IMR-90 (cell line): Measurements from ENCODE around the gene AFDN. TPM values are rescaled to one million over a fixed set of nuclear protein-coding genes. Genes with fewer than 3 reads are reported as not detected.

ENCODE experiments used
- ATAC-seq: fragments of 200-7000 bp; cut with Tn5 transposase; 2 replicates; pipeline ENCODE4 v1.9.1; 2020; ENCODE audit warnings: low read depth, mild to moderate bottlenecking, moderate library complexity
- BruUV-seq: library from RNA; stranded (reverse); fragments of 400-500 nt; replicated peaks from 2 replicates; lab custom pipeline; 2021; lab: Mats Ljungman, UMichigan
- CTCF ChIA-PET: fragments of 300-600 bp; formaldehyde crosslinking; extraction: SDS; loops from one replicate; lab custom pipeline; 2021; ENCODE audit warnings: antibody characterized with exemption; lab: Yijun Ruan, JAX
- POLR2A ChIA-PET: fragments of 300-600 bp; sonication (Branson Sonifier 250); formaldehyde crosslinking; loops from one replicate; lab custom pipeline; 2022; ENCODE audit warnings: antibody characterized with exemption; ENCODE audit not compliant: unreplicated experiment; lab: Charles Lee
- DNase-seq: peaks from one replicate; pipeline ENCODE4 v3.0.0; 2013
- H2AFZ ChIP-seq: replicated peaks from 2 replicates; pipeline ENCODE3; 2013; ENCODE audit warnings: low read length, mild to moderate bottlenecking; ENCODE audit not compliant: poor library complexity
- H2AK5ac ChIP-seq: 2 replicates; pipeline ENCODE4 v1.6.1; 2013; ENCODE audit warnings: low read depth, low read length, inconsistent platforms
- H2AK9ac ChIP-seq: replicated peaks from 2 replicates; pipeline ENCODE3; 2013; ENCODE audit warnings: mild to moderate bottlenecking, low read depth, low read length, moderate library complexity; ENCODE audit not compliant: poor library complexity
- H2BK120ac ChIP-seq: 2 replicates; pipeline ENCODE4 v1.6.1; 2013; ENCODE audit warnings: low read depth, low read length, inconsistent platforms
- H2BK15ac ChIP-seq: 3 replicates; pipeline ENCODE4 v1.6.1; 2013; ENCODE audit warnings: low read depth, low read length, inconsistent platforms
- H2BK20ac ChIP-seq: 2 replicates; pipeline ENCODE4 v1.6.1; 2013; ENCODE audit warnings: low read depth, mild to moderate bottlenecking, inconsistent platforms, low read length, moderate library complexity
- H2BK5ac ChIP-seq: 2 replicates; pipeline ENCODE4 v1.6.1; 2013; ENCODE audit warnings: mild to moderate bottlenecking, low read depth, low read length, inconsistent platforms; ENCODE audit not compliant: poor library complexity, severe bottlenecking
- H3K14ac ChIP-seq: replicated peaks from 2 replicates; pipeline ENCODE4 v1.6.1; 2013; ENCODE audit warnings: low read depth, low read length, inconsistent platforms
- H3K18ac ChIP-seq: 2 replicates; pipeline ENCODE4 v1.6.1; 2013; ENCODE audit warnings: low read depth, low read length, control low read depth
- H3K23ac ChIP-seq: 2 replicates; pipeline ENCODE4 v1.6.1; 2013; ENCODE audit warnings: low read depth, low read length, inconsistent platforms
- H3K27ac ChIP-seq: 2 replicates; pipeline ENCODE4 v1.5.1; 2013; ENCODE audit warnings: mild to moderate bottlenecking, control low read depth, low read length; ENCODE audit not compliant: insufficient read depth
- H3K27me3 ChIP-seq: 2 replicates; pipeline ENCODE4 v1.6.1; 2013; ENCODE audit warnings: low read length; ENCODE audit not compliant: control insufficient read depth, insufficient read depth
- H3K36me3 ChIP-seq: 2 replicates; pipeline ENCODE4 v1.6.1; 2013; ENCODE audit warnings: low read length, mixed read lengths; ENCODE audit not compliant: control insufficient read depth, insufficient read depth
- H3K4ac ChIP-seq: 2 replicates; pipeline ENCODE4 v1.6.1; 2013; ENCODE audit warnings: low read depth, low read length, inconsistent platforms
- H3K4me1 ChIP-seq: 2 replicates; pipeline ENCODE4 v1.6.1; 2013; ENCODE audit warnings: low read length, mixed read lengths; ENCODE audit not compliant: control insufficient read depth, insufficient read depth
- H3K4me2 ChIP-seq: 2 replicates; pipeline ENCODE4 v1.6.1; 2013; ENCODE audit warnings: low read depth, mild to moderate bottlenecking, control low read depth, low read length, moderate library complexity
- H3K4me3 ChIP-seq: 2 replicates; pipeline ENCODE4 v1.5.1; 2013; ENCODE audit warnings: low read depth, mild to moderate bottlenecking, control low read depth, low read length, moderate library complexity; ENCODE audit not compliant: insufficient read depth
- H3K56ac ChIP-seq: 2 replicates; pipeline ENCODE4 v1.6.1; 2013; ENCODE audit warnings: low read length, inconsistent platforms; ENCODE audit not compliant: insufficient read depth; ENCODE audit errors: extremely low read depth
- H3K79me1 ChIP-seq, 2 experiments: 2 replicates each; pipeline ENCODE4 v1.6.1; 2013; ENCODE audit warnings: low read length in 2 of 2, inconsistent platforms in 1 of 2, low read depth in 1 of 2
- H3K9ac ChIP-seq: 2 replicates; pipeline ENCODE4 v1.6.1; 2013; ENCODE audit warnings: low read depth, low read length, control low read depth
- H3K9me1 ChIP-seq: 2 replicates; pipeline ENCODE4 v1.6.1; 2013; ENCODE audit warnings: low read length, inconsistent platforms; ENCODE audit not compliant: insufficient read depth
- H3K9me3 ChIP-seq: 2 replicates; pipeline ENCODE4 v1.6.1; 2013; ENCODE audit warnings: low read length; ENCODE audit not compliant: control insufficient read depth, insufficient read depth
- H4K20me1 ChIP-seq: 2 replicates; pipeline ENCODE4 v1.6.1; 2013; ENCODE audit warnings: low read length, inconsistent platforms; ENCODE audit not compliant: insufficient read depth
- H4K5ac ChIP-seq: 2 replicates; pipeline ENCODE4 v1.6.1; 2013; ENCODE audit warnings: mild to moderate bottlenecking, low read depth, low read length, control low read depth
- H4K8ac ChIP-seq, 2 experiments: 2 replicates each; pipeline ENCODE4 v1.6.1; 2013; ENCODE audit warnings: low read depth in 2 of 2, low read length in 2 of 2, control low read depth in 1 of 2, inconsistent platforms in 1 of 2
- H4K91ac ChIP-seq: 2 replicates; pipeline ENCODE4 v1.6.1; 2013; ENCODE audit warnings: low read depth, low read length, inconsistent platforms; ENCODE audit not compliant: insufficient read depth
- BHLHE40 ChIP-seq: fragments of 150-350 bp; IDR thresholded peaks from 2 replicates; pipeline ENCODE4 v1.6.1; 2016; ENCODE audit warnings: mild to moderate bottlenecking, low read depth, low read length
- CHD1 ChIP-seq: IDR thresholded peaks from 2 replicates; pipeline ENCODE4 v1.6.1; 2012; ENCODE audit warnings: low read depth, low read length, improper control_type of control experiment
- FOS ChIP-seq: fragments of 150-350 bp; IDR thresholded peaks from 2 replicates; pipeline ENCODE4 v1.6.1; 2016; ENCODE audit warnings: low read depth, low read length
- MAFK ChIP-seq: IDR thresholded peaks from 2 replicates; pipeline ENCODE4 v1.6.1; 2012; ENCODE audit warnings: low read depth, low read length, improper control_type of control experiment
- NFE2L2 ChIP-seq: fragments of 150-350 bp; IDR thresholded peaks from 2 replicates; pipeline ENCODE4 v1.6.1; 2016; ENCODE audit warnings: low read depth, mild to moderate bottlenecking, low read length
- POLR2A ChIP-seq: IDR thresholded peaks from 2 replicates; pipeline ENCODE4 v1.6.1; 2012; ENCODE audit warnings: mild to moderate bottlenecking, low read depth, low read length
- RAD21 ChIP-seq: IDR thresholded peaks from 2 replicates; pipeline ENCODE4 v1.6.1; 2012; ENCODE audit warnings: low read length, improper control_type of control experiment
- RCOR1 ChIP-seq: IDR thresholded peaks from 2 replicates; pipeline ENCODE4 v1.6.1; 2012; ENCODE audit warnings: mild to moderate bottlenecking, low read length, improper control_type of control experiment; ENCODE audit not compliant: insufficient replicate concordance
- RFX5 ChIP-seq: IDR thresholded peaks from 2 replicates; pipeline ENCODE4 v1.8.0; 2012; ENCODE audit warnings: low read depth, mild to moderate bottlenecking, low read length, moderate library complexity
- SMC3 ChIP-seq: fragments of 150-350 bp; IDR thresholded peaks from 2 replicates; pipeline ENCODE4 v1.6.1; 2016; ENCODE audit warnings: low read depth, mild to moderate bottlenecking, antibody characterized with exemption, low read length, moderate library complexity
- WGBS, 2 experiments: methylation state at CpG; one replicate each; pipeline versions ENCODE4 v1.1.5 to v1.1.7; 2013; ENCODE audit warnings: missing lambda C conversion rate in 2 of 2; ENCODE audit not compliant: insufficient read length in 1 of 2; ENCODE audit errors: extremely low coverage in 2 of 2; 5-methylcytosine and 5-hydroxymethylcytosine counted together
- dilution Hi-C: fragments of 300-500 bp; cut with HindIII; formaldehyde crosslinking; loops from one replicate; pipeline ENCODE4 v1.14.3; 2018; ENCODE audit warnings: low sequenced_read_pairs; ENCODE audit not compliant: unreplicated experiment
- in situ Hi-C: fragments of 300-500 bp; cut with MboI; formaldehyde crosslinking; loops from 3 replicates; pipeline ENCODE4 v1.14.3; 2019; ENCODE audit warnings: low sequenced_read_pairs, inconsistent platforms, mixed read lengths
- intact Hi-C: fragments of 100-400 bp; cut with micrococcal nuclease; formaldehyde crosslinking; loops from 2 replicates; pipeline ENCODE4 v1.10.0; 2022
- polyA plus RNA-seq, 3 experiments: library from polyadenylated mRNA; depleted of rRNA; stranded (reverse); fragments of >200 nt; gene quantifications; 2 replicates each; pipeline ENCODE4 v1.2.3, GENCODE V29; 2012; ENCODE audit warnings: low replicate concordance in 1 of 3
- total RNA-seq: library from RNA; depleted of rRNA; stranded (reverse); fragments of >200 nt; gene quantifications from 2 replicates; pipeline ENCODE4 v1.2.3, GENCODE V29; 2012
- TF ChIP-seq, protein P1 (sequence below): fragments of 150-350 bp; IDR thresholded peaks from 2 replicates; pipeline ENCODE4 v1.6.1; 2016; ENCODE audit warnings: low read depth, mild to moderate bottlenecking, low read length, moderate library complexity, borderline replicate concordance
- TF ChIP-seq, protein P2 (sequence below): conservative IDR thresholded peaks from 2 replicates; pipeline ENCODE4 v1.5.1; 2012; ENCODE audit warnings: mild to moderate bottlenecking, low read depth, low read length, improper control_type of control experiment

The AFDN gene
- total and polyA plus RNA-seq, 2 of the 4 experiments (the other 2 are of a cell fraction), result 11.6 to 20.8 TPM

DNA sequence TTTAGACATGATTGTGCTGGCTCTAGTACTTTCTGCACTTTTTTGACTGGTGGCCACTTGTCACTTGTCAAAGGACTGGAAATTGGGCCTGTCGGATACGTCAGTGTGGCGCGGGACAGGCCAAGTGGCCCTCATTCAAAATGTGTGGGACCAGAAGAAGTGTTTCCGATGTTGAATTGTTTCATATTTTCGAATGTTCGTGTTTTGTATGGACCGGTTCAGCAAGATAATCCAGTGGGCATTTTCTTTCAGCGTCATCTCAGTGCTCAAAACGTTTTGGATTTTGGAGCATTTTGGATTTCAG lies 174.3 kb downstream of the AFDN start:
- no TSS peak for BruUV-seq
- WGBS, 2 experiments, result 96% methylated on average over 4 of the region's 10 CpGs; no CpG with 5 or more reads in 1 of the 2 experiments
- DNase-seq (no peak), ATAC-seq (no peak)
- Histone ChIP-seq H4K20me1 (no peaks in the 10 kb centered on the region), H3K56ac (no peak overlapping the region), H2BK5ac (no peak overlapping the region), H2BK120ac (no peak overlapping the region), H3K4me2 (no peak overlapping the region), H3K23ac (no peak overlapping the region), H3K18ac (no peak overlapping the region), H3K36me3 (no peaks in the 10 kb centered on the region), H2BK15ac (no peak overlapping the region), H4K5ac (no peak overlapping the region), H2BK20ac (no peak overlapping the region), H2AK9ac (no peak overlapping the region), H4K8ac (no peak overlapping the region), H3K27me3 (peaks cover 23% of the 10 kb centered on the region), H3K4me3 (no peak overlapping the region), H3K14ac (no peak overlapping the region), H3K27ac (no peak overlapping the region), H3K9me1 (peaks cover 3% of the 10 kb centered on the region; the same call in 1 of the 2 replicates), H3K79me1 (no peaks in the 10 kb centered on the region), H3K4me1 (no peaks in the 10 kb centered on the region; the same call in 1 of the 2 replicates), H2AK5ac (no peak overlapping the region), H3K9me3 (no peaks in the 10 kb centered on the region), H4K91ac (no peak overlapping the region), H2AFZ (no peak overlapping the region), H3K9ac (no peak overlapping the region), H3K4ac (no peak overlapping the region)
- intact Hi-C loops (no loop called here), dilution Hi-C loops (no loop called here), in situ Hi-C loops (no loop called here)
- ChIA-PET CTCF (no interaction called here), POLR2A (no interaction called here)
- TF ChIP-seq RCOR1 (no peak), NFE2L2 (no peak), RFX5 (no peak), BHLHE40 (no peak), CHD1 (no peak), POLR2A (no peak), RAD21 (no peak), FOS (no peak), MAFK (no peak), SMC3 (no peak)
- TF ChIP-seq, protein P1, sequence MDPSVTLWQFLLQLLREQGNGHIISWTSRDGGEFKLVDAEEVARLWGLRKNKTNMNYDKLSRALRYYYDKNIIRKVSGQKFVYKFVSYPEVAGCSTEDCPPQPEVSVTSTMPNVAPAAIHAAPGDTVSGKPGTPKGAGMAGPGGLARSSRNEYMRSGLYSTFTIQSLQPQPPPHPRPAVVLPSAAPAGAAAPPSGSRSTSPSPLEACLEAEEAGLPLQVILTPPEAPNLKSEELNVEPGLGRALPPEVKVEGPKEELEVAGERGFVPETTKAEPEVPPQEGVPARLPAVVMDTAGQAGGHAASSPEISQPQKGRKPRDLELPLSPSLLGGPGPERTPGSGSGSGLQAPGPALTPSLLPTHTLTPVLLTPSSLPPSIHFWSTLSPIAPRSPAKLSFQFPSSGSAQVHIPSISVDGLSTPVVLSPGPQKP, result no peak
- TF ChIP-seq, protein P2, sequence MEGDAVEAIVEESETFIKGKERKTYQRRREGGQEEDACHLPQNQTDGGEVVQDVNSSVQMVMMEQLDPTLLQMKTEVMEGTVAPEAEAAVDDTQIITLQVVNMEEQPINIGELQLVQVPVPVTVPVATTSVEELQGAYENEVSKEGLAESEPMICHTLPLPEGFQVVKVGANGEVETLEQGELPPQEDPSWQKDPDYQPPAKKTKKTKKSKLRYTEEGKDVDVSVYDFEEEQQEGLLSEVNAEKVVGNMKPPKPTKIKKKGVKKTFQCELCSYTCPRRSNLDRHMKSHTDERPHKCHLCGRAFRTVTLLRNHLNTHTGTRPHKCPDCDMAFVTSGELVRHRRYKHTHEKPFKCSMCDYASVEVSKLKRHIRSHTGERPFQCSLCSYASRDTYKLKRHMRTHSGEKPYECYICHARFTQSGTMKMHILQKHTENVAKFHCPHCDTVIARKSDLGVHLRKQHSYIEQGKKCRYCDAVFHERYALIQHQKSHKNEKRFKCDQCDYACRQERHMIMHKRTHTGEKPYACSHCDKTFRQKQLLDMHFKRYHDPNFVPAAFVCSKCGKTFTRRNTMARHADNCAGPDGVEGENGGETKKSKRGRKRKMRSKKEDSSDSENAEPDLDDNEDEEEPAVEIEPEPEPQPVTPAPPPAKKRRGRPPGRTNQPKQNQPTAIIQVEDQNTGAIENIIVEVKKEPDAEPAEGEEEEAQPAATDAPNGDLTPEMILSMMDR, result no peak
